Suprapubic skin (tissue), 4 donors: Measurements from ENCODE around the gene NPAS3. TPM values are rescaled to one million over a fixed set of nuclear protein-coding genes. Genes with fewer than 3 reads are reported as not detected.

Source experiments
- DNase-seq, 2 donors: peaks; one replicate each; pipeline ENCODE4 v3.0.0-alpha.2; 2019; ENCODE audit warnings: low spot score in 2 of 2
- H3K27ac ChIP-seq: fragments of 200-600 bp; sonication (generic); one replicate; pipeline ENCODE4 v1.5.1; 2019
- H3K27me3 ChIP-seq: fragments of 200-600 bp; sonication (generic); one replicate; pipeline ENCODE4 v1.5.1; 2019
- H3K36me3 ChIP-seq: fragments of 200-600 bp; sonication (generic); one replicate; pipeline ENCODE4 v1.5.1; 2019
- H3K4me1 ChIP-seq: fragments of 200-600 bp; sonication (generic); one replicate; pipeline ENCODE4 v1.5.1; 2019
- H3K4me3 ChIP-seq: fragments of 200-600 bp; sonication (generic); one replicate; pipeline ENCODE4 v1.5.1; 2019; ENCODE audit warnings: mild to moderate bottlenecking
- H3K9me3 ChIP-seq: fragments of 200-600 bp; sonication (generic); one replicate; pipeline ENCODE4 v1.5.1; 2019
- EP300 ChIP-seq: sonication (generic); formaldehyde crosslinking; IDR thresholded peaks from one replicate; pipeline ENCODE4 v1.6.1; 2017; ENCODE audit warnings: antibody characterized with exemption
- POLR2A ChIP-seq, 2 donors: fragments of 450-650 bp; IDR thresholded peaks; one replicate each; pipeline ENCODE4 v1.6.1; 2017; ENCODE audit warnings: antibody characterized with exemption in 2 of 2, mild to moderate bottlenecking in 2 of 2, moderate library complexity in 2 of 2
- POLR2AphosphoS5 ChIP-seq, 3 donors: sonication (generic); formaldehyde crosslinking; IDR thresholded peaks; one replicate each; pipeline ENCODE4 v1.6.1; 2017; ENCODE audit warnings: antibody characterized with exemption in 3 of 3
- WGBS: methylation state at CpG from one replicate; pipeline ENCODE4 v1.1.5; 2018; 5-methylcytosine and 5-hydroxymethylcytosine counted together
- total RNA-seq, 4 donors: library from RNA; depleted of rRNA; stranded (reverse); fragments of >200 nt; gene quantifications; one replicate each; pipeline ENCODE4 v1.1.0, GENCODE V29; 2016
- TF ChIP-seq, protein P1 (sequence below), 2 donors: fragments of 200-600 bp in 1 of 2; fragments of 450-650 bp in 1 of 2; sonication (generic) in 1 of 2; IDR thresholded peaks; one replicate each; pipeline ENCODE4 v1.5.1; 2016 to 2019; ENCODE audit warnings: antibody characterized with exemption in 2 of 2, mild to moderate bottlenecking in 1 of 2, moderate library complexity in 1 of 2

NPAS3 gene
- total RNA-seq, 4 donors from 2014 or later = 0.17 to 0.45 (median 0.29) TPM; not detected in 1

DNA sequence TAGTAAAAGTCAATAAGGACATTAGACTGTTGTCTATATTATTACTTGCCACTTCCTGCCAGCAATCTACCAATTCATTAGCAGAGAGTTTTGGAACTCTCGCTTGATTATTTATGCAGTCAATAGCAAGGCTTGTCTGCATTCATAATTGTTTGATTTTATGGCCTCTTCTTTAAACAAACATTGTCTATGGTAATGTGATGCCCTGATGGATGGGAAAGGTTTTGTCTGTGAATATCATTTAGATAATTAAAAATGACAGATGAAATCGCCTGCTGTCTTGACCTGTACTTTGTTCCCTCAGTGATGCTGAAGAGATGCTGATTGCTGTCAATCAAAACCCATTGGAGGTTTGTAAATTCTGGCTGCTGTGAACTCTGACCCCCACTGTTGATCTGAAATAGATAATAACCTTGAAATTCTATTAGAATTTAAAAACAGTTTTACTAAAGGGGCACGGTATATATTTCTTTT lies 455.3 kb downstream of the NPAS3 start:
- Histone ChIP-seq H3K9me3 (no peaks in the 10 kb centered on the region), H3K4me3 (no peak overlapping the region), H3K27me3 (no peaks in the 10 kb centered on the region), H3K27ac (no peak overlapping the region), H3K36me3 (no peaks in the 10 kb centered on the region), H3K4me1 (no peaks in the 10 kb centered on the region)
- 89% methylated on average over 3 of the region's 3 CpGs for WGBS
- no peak for DNase-seq
- no peak for TF ChIP-seq EP300
- TF ChIP-seq, protein P1, sequence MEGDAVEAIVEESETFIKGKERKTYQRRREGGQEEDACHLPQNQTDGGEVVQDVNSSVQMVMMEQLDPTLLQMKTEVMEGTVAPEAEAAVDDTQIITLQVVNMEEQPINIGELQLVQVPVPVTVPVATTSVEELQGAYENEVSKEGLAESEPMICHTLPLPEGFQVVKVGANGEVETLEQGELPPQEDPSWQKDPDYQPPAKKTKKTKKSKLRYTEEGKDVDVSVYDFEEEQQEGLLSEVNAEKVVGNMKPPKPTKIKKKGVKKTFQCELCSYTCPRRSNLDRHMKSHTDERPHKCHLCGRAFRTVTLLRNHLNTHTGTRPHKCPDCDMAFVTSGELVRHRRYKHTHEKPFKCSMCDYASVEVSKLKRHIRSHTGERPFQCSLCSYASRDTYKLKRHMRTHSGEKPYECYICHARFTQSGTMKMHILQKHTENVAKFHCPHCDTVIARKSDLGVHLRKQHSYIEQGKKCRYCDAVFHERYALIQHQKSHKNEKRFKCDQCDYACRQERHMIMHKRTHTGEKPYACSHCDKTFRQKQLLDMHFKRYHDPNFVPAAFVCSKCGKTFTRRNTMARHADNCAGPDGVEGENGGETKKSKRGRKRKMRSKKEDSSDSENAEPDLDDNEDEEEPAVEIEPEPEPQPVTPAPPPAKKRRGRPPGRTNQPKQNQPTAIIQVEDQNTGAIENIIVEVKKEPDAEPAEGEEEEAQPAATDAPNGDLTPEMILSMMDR (IDR thresholded peaks at IDR 0.05) = no peak
- TF ChIP-seq POLR2A (IDR thresholded peaks at IDR 0.05) = no peak
- TF ChIP-seq POLR2AphosphoS5 (IDR thresholded peaks at IDR 0.05) = no peak

DNA sequence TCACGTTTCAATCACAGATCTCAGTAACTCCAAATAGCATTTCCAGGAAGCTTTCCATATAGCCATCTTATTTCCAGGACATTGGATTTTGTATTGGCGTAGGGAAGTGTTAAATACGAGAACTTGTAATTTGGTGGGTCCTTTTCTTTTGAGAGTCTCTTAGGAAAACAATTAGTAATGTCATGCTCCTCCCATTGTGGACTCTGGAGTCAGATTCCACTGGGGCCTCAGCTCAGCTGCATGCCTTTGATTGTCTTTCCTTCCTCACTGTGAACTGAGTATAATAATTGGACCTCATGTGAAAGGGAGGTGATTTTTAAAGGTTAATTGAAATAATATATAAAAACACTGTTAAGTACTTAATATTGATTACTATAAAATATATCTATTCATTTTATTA lies 462.6 kb downstream of the NPAS3 start:
- Histone ChIP-seq H3K9me3 (peaks cover 4% of the 10 kb centered on the region), H3K4me1 (no peaks in the 10 kb centered on the region), H3K27me3 (no peaks in the 10 kb centered on the region), H3K36me3 (no peaks in the 10 kb centered on the region), H3K27ac (no peak overlapping the region), H3K4me3 (no peak overlapping the region)
- TF ChIP-seq POLR2AphosphoS5 (IDR thresholded peaks at IDR 0.05) (no peak), POLR2A (IDR thresholded peaks at IDR 0.05) (no peak), EP300 (no peak)
- TF ChIP-seq, protein P1 (IDR thresholded peaks at IDR 0.05) = no peak
- 85% methylated on average over 3 of the region's 3 CpGs for WGBS
- DNase-seq = no peak

DNA sequence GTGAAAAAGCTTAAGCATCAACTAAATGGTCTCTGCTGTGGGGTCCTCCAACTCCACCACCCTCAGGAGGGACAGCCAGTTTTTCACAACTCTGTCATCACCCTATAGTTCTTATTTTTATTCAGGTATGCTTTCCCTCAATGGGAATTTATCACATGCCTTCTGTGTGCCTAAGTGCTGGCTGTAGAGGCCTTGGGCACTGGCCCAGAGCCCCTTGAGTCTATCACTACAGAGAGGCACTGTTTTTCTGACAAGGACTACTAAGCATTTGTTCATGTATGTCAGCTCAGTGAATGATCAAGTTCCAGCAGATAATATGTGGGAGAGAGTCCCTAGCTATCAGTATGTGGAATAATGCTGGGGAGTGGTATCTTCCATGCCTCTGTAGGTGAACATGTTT lies 463.9 kb downstream of the NPAS3 start:
- H3K27ac ChIP-seq = no peak overlapping the region
- H3K9me3 ChIP-seq = peaks cover 4% of the 10 kb centered on the region
- no peak overlapping the region for H3K4me3 ChIP-seq
- DNase-seq = no peak
- H3K36me3 ChIP-seq = no peaks in the 10 kb centered on the region
- TF ChIP-seq EP300 (no peak), POLR2AphosphoS5 (IDR thresholded peaks at IDR 0.05) (no peak), POLR2A (IDR thresholded peaks at IDR 0.05) (no peak)
- TF ChIP-seq, protein P1 (IDR thresholded peaks at IDR 0.05) = no peak
- no peaks in the 10 kb centered on the region for H3K4me1 ChIP-seq
- H3K27me3 ChIP-seq = no peaks in the 10 kb centered on the region

DNA sequence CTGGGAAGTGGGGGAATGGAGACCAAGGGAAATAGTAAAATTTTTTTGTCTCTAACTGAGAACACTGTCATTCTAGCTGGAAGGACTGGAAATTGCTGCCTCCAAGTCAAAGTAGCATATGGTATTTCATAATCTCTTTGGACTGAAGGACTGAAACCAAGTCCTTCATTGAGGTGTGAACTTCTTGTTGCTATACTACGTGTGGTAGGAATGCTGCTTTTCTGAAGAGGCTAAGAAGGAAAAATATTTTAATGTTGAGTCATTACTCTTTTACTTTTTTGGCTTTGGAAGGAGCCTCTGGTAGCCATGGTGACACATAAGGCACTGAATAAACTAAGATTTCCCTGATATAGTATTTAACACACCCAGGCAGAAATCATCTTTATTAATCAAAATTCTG lies 465.4 kb downstream of the NPAS3 start:
- Histone ChIP-seq H3K4me3 (no peak overlapping the region), H3K27ac (no peak overlapping the region), H3K4me1 (no peaks in the 10 kb centered on the region), H3K27me3 (no peaks in the 10 kb centered on the region), H3K9me3 (peaks cover 4% of the 10 kb centered on the region), H3K36me3 (no peaks in the 10 kb centered on the region)
- no peak for TF ChIP-seq POLR2AphosphoS5 (IDR thresholded peaks at IDR 0.05)
- DNase-seq = no peak
- WGBS = 35% methylated on average over 1 of the region's 1 CpG

DNA sequence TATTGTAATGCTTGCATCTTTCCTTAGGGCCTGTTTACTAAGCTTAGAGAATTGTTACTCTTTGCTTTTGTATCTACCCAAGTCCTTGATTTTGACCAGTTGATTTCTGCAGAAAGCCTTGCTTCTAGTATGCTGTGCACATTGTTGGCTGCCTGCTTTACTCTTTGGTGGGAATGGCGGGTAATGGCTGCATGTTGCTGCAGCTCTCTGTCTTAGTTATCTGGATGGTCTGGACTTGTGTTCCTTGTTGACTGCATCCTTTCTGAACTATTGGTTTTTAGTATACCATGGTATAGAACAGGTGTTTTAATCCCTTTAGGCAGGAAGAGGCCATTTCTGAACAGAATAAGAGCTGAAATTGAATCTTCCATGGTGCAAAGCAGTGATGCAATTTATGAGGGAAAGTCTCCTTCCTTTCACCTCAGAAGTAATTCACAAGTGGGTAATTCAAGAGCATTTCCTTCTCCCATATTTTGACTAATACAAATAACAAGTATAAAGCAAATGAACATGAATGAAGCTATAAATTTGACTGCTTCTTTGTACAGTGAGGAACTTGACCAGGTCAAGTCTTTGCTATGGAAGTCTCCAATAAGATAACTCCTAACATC lies 466.4 kb downstream of the NPAS3 start:
- TF ChIP-seq, protein P1 (IDR thresholded peaks at IDR 0.05) = no peak
- TF ChIP-seq EP300 (no peak), POLR2AphosphoS5 (IDR thresholded peaks at IDR 0.05) (no peak), POLR2A (IDR thresholded peaks at IDR 0.05) (no peak)
- Histone ChIP-seq H3K4me1 (no peaks in the 10 kb centered on the region), H3K27me3 (no peaks in the 10 kb centered on the region), H3K27ac (no peak overlapping the region), H3K4me3 (no peak overlapping the region), H3K9me3 (peaks cover 4% of the 10 kb centered on the region), H3K36me3 (no peaks in the 10 kb centered on the region)
- 95% methylated on average over 1 of the region's 1 CpG for WGBS
- no peak for DNase-seq

DNA sequence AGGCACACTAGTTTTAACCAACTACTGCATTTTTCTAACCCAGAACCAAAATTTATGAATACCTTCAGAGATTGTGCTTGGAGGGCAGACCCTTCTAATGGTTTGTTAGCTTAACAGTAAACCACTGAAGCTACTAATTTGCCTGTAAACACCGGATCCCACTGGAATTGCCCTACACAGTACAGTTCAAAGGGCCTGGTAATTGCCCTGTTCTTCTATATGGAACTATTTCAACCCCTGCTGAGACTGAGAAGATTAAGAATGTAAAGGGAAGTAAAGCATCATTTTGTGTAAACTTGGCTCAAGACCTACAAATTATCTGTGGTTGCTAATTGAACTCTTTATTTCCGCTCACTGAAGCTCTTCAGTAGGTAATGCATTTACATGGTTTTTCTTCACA lies 468.1 kb downstream of the NPAS3 start:
- 95% methylated on average over 2 of the region's 2 CpGs for WGBS
- Histone ChIP-seq H3K9me3 (peaks cover 4% of the 10 kb centered on the region), H3K4me1 (no peaks in the 10 kb centered on the region), H3K27ac (no peak overlapping the region), H3K36me3 (no peaks in the 10 kb centered on the region), H3K27me3 (no peaks in the 10 kb centered on the region), H3K4me3 (no peak overlapping the region)
- DNase-seq = no peak
- no peak for TF ChIP-seq POLR2AphosphoS5 (IDR thresholded peaks at IDR 0.05)
- no peak for TF ChIP-seq POLR2A (IDR thresholded peaks at IDR 0.05)
- no peak for TF ChIP-seq EP300
- TF ChIP-seq, protein P1 (IDR thresholded peaks at IDR 0.05) = no peak
